Measurements from ENCODE around the gene FAM185A. TPM values are rescaled to one million over a fixed set of nuclear protein-coding genes. Genes with fewer than 3 reads are reported as not detected.
"Not testable (repeated sequence)": the region's sequence is repeated elsewhere in the genome, so short reads cannot be mapped to it uniquely, and the experiment has no call there.

The FAM185A gene
- total and polyA plus RNA-seq, 2 of the 13 experiments (the other 11 are each of a cell fraction or from before 2014, with no cell fraction given): 5.0 to 11.6 TPM

DNA sequence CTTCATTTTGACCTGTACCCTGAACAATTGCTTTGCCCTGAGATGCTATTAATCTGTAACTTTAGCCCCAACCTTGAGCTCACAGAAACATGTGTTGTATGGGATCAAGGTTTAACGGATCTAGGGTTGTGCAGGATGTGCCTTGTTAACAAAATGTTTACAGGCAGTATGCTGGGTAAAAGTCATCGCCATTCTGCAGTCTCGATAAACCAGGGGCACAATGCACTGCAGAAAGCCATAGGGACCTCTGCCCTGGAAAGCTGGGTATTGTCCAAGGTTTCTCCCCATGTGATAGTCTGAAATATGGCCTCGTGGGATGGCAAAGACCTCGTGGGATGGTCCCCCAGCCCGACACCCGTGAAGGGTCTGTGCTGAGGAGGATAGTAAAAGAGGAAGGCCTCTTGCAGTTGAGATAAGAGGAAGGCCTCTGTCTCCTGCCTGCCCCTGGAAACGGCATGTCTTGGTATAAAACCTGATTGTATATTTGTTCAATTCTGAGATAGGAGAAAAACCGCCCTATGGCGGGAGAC lies 89.8 kb downstream of the FAM185A start:
- peaks cover 40% of the 10 kb centered on the region for H3K4me1 ChIP-seq (ENCODE audit: insufficient read depth, low read length)
- H3K79me2 ChIP-seq (ENCODE audit: insufficient read depth, low read length); H3K9ac ChIP-seq (ENCODE audit: insufficient read depth, low read depth, low read length); in situ Hi-C loops (cut with HindIII; ENCODE audit: extremely low pct_ligation_motif_present, low pct_unique_long_range_greater_than_20kb); FAIRE-seq; BruUV-seq (replicated peaks); CTCF ChIA-PET (ENCODE audit: low intra/inter-chr PET ratio, low total read pairs); H3K4me3 ChIP-seq (replicated peaks in 1 of 3; ENCODE audit: insufficient read depth in 1 of 3, low read depth in 2 of 3, low read length in 3 of 3); H4K20me1 ChIP-seq (ENCODE audit: insufficient read depth, low read length); POLR2A ChIA-PET; intact Hi-C loops (cut with micrococcal nuclease; ENCODE audit: unreplicated experiment); H3K36me3 ChIP-seq (replicated peaks in 1 of 2; ENCODE audit: control insufficient read depth in 1 of 2, insufficient read depth in 2 of 2, low read length in 2 of 2); H3K27me3 ChIP-seq (ENCODE audit: control insufficient read depth in 1 of 2, insufficient read depth in 2 of 2, low read length in 2 of 2); H3K9me3 ChIP-seq (ENCODE audit: low read length): not testable (repeated sequence)
- H3K4me2 ChIP-seq (ENCODE audit: low read depth, low read length): peak overlapping the region; percentile 29
- DNase-seq (ENCODE audit: low spot score) (peak; percentile 61), ATAC-seq (peak; percentile 69; the same call in 2 of the 3 replicates)
- H2AFZ ChIP-seq (ENCODE audit: low read length): peak overlapping the region; percentile 48
- WGBS (ENCODE audit: low lambda C conversion rate): 50% methylated on average over 10 of the region's 10 CpGs
- H3K27ac ChIP-seq (ENCODE audit: extremely low read length, insufficient read depth, low read length): peak overlapping the region; percentile 72
- TF ChIP-seq MED1 (CRISPR knock-in tag; IDR thresholded peaks at IDR 0.05) (peak; percentile 93), ZMAT3 (CRISPR knock-in tag; conservative IDR thresholded peaks at IDR 0.05) (0 out of 2 replicates have a peak, but pooled peaks have one; percentile 22), ZMYM4 (CRISPR knock-in tag; IDR thresholded peaks at IDR 0.05) (peak; percentile 76), SP5 (CRISPR knock-in tag; IDR thresholded peaks at IDR 0.05; ENCODE audit: borderline replicate concordance, low read depth) (peak; percentile 55), PPARG (CRISPR knock-in tag; conservative IDR thresholded peaks at IDR 0.05) (peak; percentile 94), GLI4 (CRISPR knock-in tag; IDR thresholded peaks at IDR 0.05; ENCODE audit: borderline replicate concordance) (peak; percentile 50; the same call in 1 of the 2 replicates), ZNF792 (CRISPR knock-in tag; IDR thresholded peaks at IDR 0.05) (peak; percentile 67; the same call in 1 of the 2 replicates), MIXL1 (CRISPR knock-in tag; IDR thresholded peaks at IDR 0.05) (peak; percentile 95), FOXO1 (CRISPR knock-in tag; IDR thresholded peaks at IDR 0.05) (peak; percentile 91), NCOA2 (CRISPR knock-in tag; IDR thresholded peaks at IDR 0.05) (peak; percentile 66), HOXD1 (CRISPR knock-in tag; IDR thresholded peaks at IDR 0.05) (0 out of 2 replicates have a peak, but pooled peaks have one; percentile 48), ZKSCAN8 (CRISPR knock-in tag; IDR thresholded peaks at IDR 0.05; ENCODE audit: borderline replicate concordance) (peak; percentile 77), RARA (CRISPR knock-in tag; IDR thresholded peaks at IDR 0.05) (peak; percentile 83)
- TF ChIP-seq, protein P1, sequence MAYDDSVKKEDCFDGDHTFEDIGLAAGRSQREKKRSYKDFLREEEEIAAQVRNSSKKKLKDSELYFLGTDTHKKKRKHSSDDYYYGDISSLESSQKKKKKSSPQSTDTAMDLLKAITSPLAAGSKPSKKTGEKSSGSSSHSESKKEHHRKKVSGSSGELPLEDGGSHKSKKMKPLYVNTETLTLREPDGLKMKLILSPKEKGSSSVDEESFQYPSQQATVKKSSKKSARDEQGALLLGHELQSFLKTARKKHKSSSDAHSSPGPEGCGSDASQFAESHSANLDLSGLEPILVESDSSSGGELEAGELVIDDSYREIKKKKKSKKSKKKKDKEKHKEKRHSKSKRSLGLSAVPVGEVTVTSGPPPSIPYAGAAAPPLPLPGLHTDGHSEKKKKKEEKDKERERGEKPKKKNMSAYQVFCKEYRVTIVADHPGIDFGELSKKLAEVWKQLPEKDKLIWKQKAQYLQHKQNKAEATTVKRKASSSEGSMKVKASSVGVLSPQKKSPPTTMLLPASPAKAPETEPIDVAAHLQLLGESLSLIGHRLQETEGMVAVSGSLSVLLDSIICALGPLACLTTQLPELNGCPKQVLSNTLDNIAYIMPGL (CRISPR knock-in tag; IDR thresholded peaks at IDR 0.05; ENCODE audit: borderline replicate concordance in 1 of 2, low read depth in 1 of 2): 0 out of 4 replicates have a peak, but pooled peaks of 1 of the 2 experiments have one; percentile 50
- TF ChIP-seq, protein P2, sequence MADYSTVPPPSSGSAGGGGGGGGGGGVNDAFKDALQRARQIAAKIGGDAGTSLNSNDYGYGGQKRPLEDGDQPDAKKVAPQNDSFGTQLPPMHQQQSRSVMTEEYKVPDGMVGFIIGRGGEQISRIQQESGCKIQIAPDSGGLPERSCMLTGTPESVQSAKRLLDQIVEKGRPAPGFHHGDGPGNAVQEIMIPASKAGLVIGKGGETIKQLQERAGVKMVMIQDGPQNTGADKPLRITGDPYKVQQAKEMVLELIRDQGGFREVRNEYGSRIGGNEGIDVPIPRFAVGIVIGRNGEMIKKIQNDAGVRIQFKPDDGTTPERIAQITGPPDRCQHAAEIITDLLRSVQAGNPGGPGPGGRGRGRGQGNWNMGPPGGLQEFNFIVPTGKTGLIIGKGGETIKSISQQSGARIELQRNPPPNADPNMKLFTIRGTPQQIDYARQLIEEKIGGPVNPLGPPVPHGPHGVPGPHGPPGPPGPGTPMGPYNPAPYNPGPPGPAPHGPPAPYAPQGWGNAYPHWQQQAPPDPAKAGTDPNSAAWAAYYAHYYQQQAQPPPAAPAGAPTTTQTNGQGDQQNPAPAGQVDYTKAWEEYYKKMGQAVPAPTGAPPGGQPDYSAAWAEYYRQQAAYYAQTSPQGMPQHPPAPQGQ (CRISPR knock-in tag; IDR thresholded peaks at IDR 0.05; ENCODE audit: borderline replicate concordance): 0 out of 2 replicates have a peak, but pooled peaks have one; percentile 30
- TF ChIP-seq, protein P3, sequence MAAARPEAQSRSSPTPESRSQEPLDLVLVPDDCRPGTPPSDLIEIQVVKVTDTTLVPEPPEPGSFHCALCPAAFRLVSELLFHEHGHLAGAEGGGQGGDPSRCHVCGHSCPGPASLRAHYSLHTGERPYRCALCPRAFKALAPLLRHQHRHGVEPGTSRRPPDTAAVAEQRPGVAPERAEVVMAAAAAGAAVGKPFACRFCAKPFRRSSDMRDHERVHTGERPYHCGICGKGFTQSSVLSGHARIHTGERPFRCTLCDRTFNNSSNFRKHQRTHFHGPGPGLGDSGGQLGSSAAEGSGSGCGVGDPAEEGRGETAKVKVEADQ (CRISPR knock-in tag; IDR thresholded peaks at IDR 0.05; ENCODE audit: borderline replicate concordance): peak; percentile 46; the same call in 1 of the 2 replicates
- TF ChIP-seq, protein P4, sequence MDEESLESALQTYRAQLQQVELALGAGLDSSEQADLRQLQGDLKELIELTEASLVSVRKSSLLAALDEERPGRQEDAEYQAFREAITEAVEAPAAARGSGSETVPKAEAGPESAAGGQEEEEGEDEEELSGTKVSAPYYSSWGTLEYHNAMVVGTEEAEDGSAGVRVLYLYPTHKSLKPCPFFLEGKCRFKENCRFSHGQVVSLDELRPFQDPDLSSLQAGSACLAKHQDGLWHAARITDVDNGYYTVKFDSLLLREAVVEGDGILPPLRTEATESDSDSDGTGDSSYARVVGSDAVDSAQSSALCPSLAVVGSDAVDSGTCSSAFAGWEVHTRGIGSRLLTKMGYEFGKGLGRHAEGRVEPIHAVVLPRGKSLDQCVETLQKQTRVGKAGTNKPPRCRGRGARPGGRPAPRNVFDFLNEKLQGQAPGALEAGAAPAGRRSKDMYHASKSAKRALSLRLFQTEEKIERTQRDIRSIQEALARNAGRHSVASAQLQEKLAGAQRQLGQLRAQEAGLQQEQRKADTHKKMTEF (CRISPR knock-in tag; IDR thresholded peaks at IDR 0.05): peak; percentile 59

Measured in HepG2 (cell line).